Muscle of back (tissue), 11 donors: ENCODE results near the gene ACOT4. TPM values are rescaled to one million over a fixed set of nuclear protein-coding genes. Genes with fewer than 3 reads are reported as not detected.
"Not testable (repeated sequence)": the region's sequence is repeated elsewhere in the genome, so short reads cannot be mapped to it uniquely, and the experiment has no call there.

Experiments
- DNase-seq, 3 donors: peaks; one replicate each; pipeline versions ENCODE4 v3.0.0 to v3.0.0-alpha.2; 2013
- polyA plus RNA-seq, 10 donors: library from polyadenylated mRNA; unstranded; fragments of 120-200 nt; gene quantifications; one replicate each; pipeline ENCODE4 v1.2.1, GENCODE V29; 2013; ENCODE audit not compliant: insufficient read length in 10 of 10

The ACOT4 gene
- polyA plus RNA-seq, 10 donors: 0.13 to 0.76 (median 0.34) TPM

- DNase-seq: peak; percentile 64 to 88 (median 72)
Observed at GRCh38 chr14:73633116-73634010, 41.7 kb downstream of the ACOT4 start.

GRCh38 chr14:73634011-73634833 is 42.5 kb downstream of the ACOT4 start:
- peak in 2 of 3 donors; percentile 58 to 78 for DNase-seq

GRCh38 chr14:73636355-73636754 is 44.7 kb downstream of the ACOT4 start:
- not testable (repeated sequence) for DNase-seq

- DNase-seq: no peak
Observed at GRCh38 chr14:73637830-73638229, 46.2 kb downstream of the ACOT4 start.

- DNase-seq: no peak
Observed at GRCh38 chr14:73640796-73641365, 49.2 kb downstream of the ACOT4 start.

GRCh38 chr14:73644531-73645247 is 53.0 kb downstream of the ACOT4 start, which contains the start of gene DNAL1:
TSS of gene DNAL1 (plus strand) at chr14:73644986. CDS start at chr14:73645040, 54 bp downstream.
- peak; percentile 92 to 97 (median 96) for DNase-seq

GRCh38 chr14:73645248-73645610 is 53.6 kb downstream of the ACOT4 start:
- DNase-seq: no peak

Other genes starting within 250 kb of the ACOT4 start
- gene NUMB, start 133.3 kb upstream of the ACOT4 start, polyA plus RNA-seq: 10 to 100 TPM; 24.0 to 44.3 (median 34.8) TPM
- gene RIOX1, start 100.9 kb upstream of the ACOT4 start, polyA plus RNA-seq: 1 to 10 TPM; 4.4 to 8.7 (median 6.2) TPM
- gene ACOT1, start 54.7 kb upstream of the ACOT4 start, polyA plus RNA-seq: 1 to 10 TPM; 1.6 to 5.6 (median 2.9) TPM
- gene HEATR4, start 32.9 kb upstream of the ACOT4 start, polyA plus RNA-seq: 1 to 10 TPM in 5 of 10 donors, under 1 TPM in 5; 0.28 to 1.7 (median 1.0) TPM
- gene ACOT2, start 22.7 kb upstream of the ACOT4 start, polyA plus RNA-seq: 10 to 100 TPM; 20.6 to 35.6 (median 29.3) TPM
- gene ACOT6, start 20.6 kb downstream of the ACOT4 start, polyA plus RNA-seq: under 1 TPM in 1 of 10 donors, not detected in 9; 0.20 TPM
- 10 to 100 TPM in 4 of 10 donors, 1 to 10 TPM in 6; 6.0 to 12.5 (median 8.9) TPM for gene DNAL1, start 53.1 kb downstream of the ACOT4 start, polyA plus RNA-seq
- gene PNMA1, start 122.5 kb downstream of the ACOT4 start, polyA plus RNA-seq: 10 to 100 TPM; 19.9 to 37.9 (median 26.3) TPM